ENCODE results near the gene ZDHHC12. TPM values are rescaled to one million over a fixed set of nuclear protein-coding genes. Genes with fewer than 3 reads are reported as not detected.

The ZDHHC12 gene
- total and polyA plus RNA-seq, 10 of the 15 experiments (the other 5 are each of a cell fraction or from before 2014, with no cell fraction given) = 0.95 to 146 (median 49.9) TPM

DNA sequence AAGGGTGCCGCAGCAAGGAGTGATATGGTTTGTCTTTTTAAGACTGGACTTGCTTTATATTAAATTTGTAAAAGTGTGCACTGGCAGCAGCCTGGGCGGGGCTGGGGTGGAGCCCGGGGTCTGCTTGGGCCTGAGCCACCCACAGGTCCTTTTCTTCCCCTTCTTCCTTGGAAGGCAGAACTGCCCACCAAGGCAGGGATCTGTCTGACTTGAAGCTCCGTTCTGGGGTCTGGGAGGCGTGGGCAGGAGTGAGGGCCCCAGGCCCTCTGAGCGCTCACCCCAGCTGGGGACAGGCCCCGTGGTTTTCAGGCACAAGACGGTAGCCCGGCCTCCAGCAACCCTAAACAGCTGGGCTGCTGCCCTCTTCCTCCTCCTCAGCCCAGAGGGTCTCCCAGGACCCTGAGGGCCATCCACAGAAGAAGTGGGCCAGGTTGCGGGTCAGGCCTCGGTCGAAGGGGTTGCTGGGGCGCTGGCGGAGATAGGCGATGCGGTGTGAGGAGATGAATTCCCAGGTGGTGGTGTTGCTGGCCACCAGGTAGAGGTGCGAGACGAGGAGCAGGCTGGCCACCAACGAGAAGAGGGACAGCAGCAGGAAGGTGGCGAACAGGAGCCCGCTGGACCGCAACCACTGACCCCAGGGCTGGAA, 3.0 kb downstream of the ZDHHC12 start (continued):
- TF ChIP-seq PRDM15 (CRISPR knock-in tag; IDR thresholded peaks at IDR 0.05) (no peak), TBL1XR1 (IDR thresholded peaks at IDR 0.05; ENCODE audit: low read depth, low read length) (no peak), MAX (IDR thresholded peaks at IDR 0.05; ENCODE audit: low read depth, low read length) (no peak), TCF3 (IDR thresholded peaks at IDR 0.05; ENCODE audit: borderline replicate concordance, insufficient read depth, low read depth, low read length) (no peak), POLR2A (IDR thresholded peaks at IDR 0.05; ENCODE audit: low read depth, low read length) (no peak; the same call in 1 of the 2 replicates)

DNA sequence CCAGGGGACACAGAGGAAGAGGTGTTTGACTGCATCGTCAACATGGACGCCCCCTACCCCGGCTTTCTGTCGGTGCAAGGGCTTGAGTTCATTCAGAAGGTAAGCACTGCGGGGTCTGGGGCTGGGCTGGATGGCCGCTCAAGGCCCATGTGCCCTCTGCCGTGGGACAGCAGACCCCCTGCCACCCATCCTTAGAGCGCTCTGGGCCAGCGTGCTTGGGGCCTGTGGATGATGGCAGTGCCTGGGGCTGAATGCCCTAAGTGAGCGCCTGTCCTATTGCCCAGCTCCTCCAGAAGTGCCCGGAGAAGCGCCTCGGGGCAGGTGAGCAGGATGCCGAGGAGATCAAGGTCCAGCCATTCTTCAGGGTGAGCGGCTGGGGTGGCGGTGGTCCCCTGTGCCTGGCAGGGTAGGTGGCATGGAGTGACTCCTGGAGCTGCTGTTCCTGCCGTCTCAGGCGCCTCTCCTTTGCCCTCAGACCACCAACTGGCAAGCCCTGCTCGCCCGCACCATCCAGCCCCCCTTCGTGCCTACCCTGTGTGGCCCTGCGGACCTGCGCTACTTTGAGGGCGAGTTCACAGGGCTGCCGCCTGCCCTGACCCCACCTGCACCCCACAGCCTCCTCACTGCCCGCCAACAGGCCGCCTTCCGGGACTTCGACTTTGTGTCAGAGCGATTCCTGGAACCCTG, 3.9 kb downstream of the ZDHHC12 start:
- TF ChIP-seq PKNOX1 (IDR thresholded peaks at IDR 0.05) (no peak), POLR2A (IDR thresholded peaks at IDR 0.05; ENCODE audit: low read depth, low read length) (0 out of 2 replicates have a peak, but pooled peaks have one; percentile 19)
- H3K9me3 ChIP-seq (replicated peaks; ENCODE audit: control insufficient read depth, insufficient read depth, low read length) = no peaks in the 10 kb centered on the region
- H3K79me2 ChIP-seq (ENCODE audit: control insufficient read depth, insufficient read depth, low read length) = peaks cover 20% of the 10 kb centered on the region
- H3K4me2 ChIP-seq (ENCODE audit: control insufficient read depth, insufficient read depth) = no peak overlapping the region
- H2AFZ ChIP-seq (ENCODE audit: control insufficient read depth, low read depth, low read length) = no peak overlapping the region
- WGBS (ENCODE audit: insufficient coverage, insufficient replicate concordance, low lambda C conversion rate, missing lambda C conversion rate) = 98% methylated on average over 30 of the region's 30 CpGs
- intact Hi-C loops (cut with micrococcal nuclease; ENCODE audit: unreplicated experiment) (loop anchor here (5.0 kb wide), 1 partner anchor 227 kb away; the partner anchor contains the start of genes DOLK and NUP188), in situ Hi-C loops (cut with MboI) (no loop called here)
- peaks cover 0 to 4% of the 10 kb centered on the region in 2 experiments; a peak in 2 of 4 replicates for H3K36me3 ChIP-seq (ENCODE audit: control insufficient read depth in 2 of 2, insufficient read depth in 2 of 2, low read length in 1 of 2)
- H3K27ac ChIP-seq (ENCODE audit: control insufficient read depth, insufficient read depth) = no peak overlapping the region
- BruUV-seq (replicated peaks) = no TSS peak
- FAIRE-seq (no peak), DNase-seq (ENCODE audit: low read depth, low spot score) (no peak), ATAC-seq (no peak)
- no peaks in the 10 kb centered on the region for H3K27me3 ChIP-seq (replicated peaks in 1 of 2; ENCODE audit: control insufficient read depth in 2 of 2, insufficient read depth in 2 of 2, low read length in 1 of 2)
- POLR2A ChIA-PET = no interaction called here
- no peaks in the 10 kb centered on the region for H4K20me1 ChIP-seq (ENCODE audit: control insufficient read depth, insufficient read depth)
- RAD21 ChIA-PET (ENCODE audit: unreplicated experiment) = no interaction called here
- H3K4me1 ChIP-seq (ENCODE audit: control insufficient read depth, insufficient read depth, low read length) = peaks cover 3% of the 10 kb centered on the region
- no peak overlapping the region for H3K9ac ChIP-seq (ENCODE audit: control insufficient read depth, insufficient read depth, low read length)
- no peak overlapping the region for H3K4me3 ChIP-seq
- SMC1A ChIA-PET (ENCODE audit: uncharacterized antibody, unreplicated experiment) = no interaction called here
- CTCF ChIA-PET = no interaction called here
